A549 (cell line): ENCODE measurements around the gene SKI.

Experiments used
- BHLHE40 ChIP-seq: IDR thresholded peaks from 2 replicates; pipeline ENCODE4 v1.6.1; 2012; ENCODE audit warnings: low read depth, low read length, inconsistent platforms
- EP300 ChIP-seq, 2 experiments: fragments of >200 bp; sonication (Bioruptor Twin); formaldehyde crosslinking; IDR thresholded peaks; 2 replicates in 1 of 2; 3 replicates in 1 of 2; pipeline ENCODE4 v1.6.1; 2016 to 2017
- JUNB ChIP-seq: fragments of >200 bp; sonication (Bioruptor Twin); formaldehyde crosslinking; IDR thresholded peaks from 2 replicates; pipeline ENCODE4 v1.6.1; 2016
- MAFK ChIP-seq: fragments of 450-650 bp; IDR thresholded peaks from 2 replicates; pipeline ENCODE4 v1.6.1; 2014; ENCODE audit not compliant: partially characterized antibody
- RCOR1 ChIP-seq: fragments of 150-350 bp; IDR thresholded peaks from 2 replicates; pipeline ENCODE4 v1.6.1; 2014; ENCODE audit warnings: antibody characterized with exemption, low read length, low read depth
- SMC3 ChIP-seq: fragments of >200 bp; sonication (Bioruptor Twin); formaldehyde crosslinking; IDR thresholded peaks from 3 replicates; pipeline ENCODE4 v1.6.1; 2018; ENCODE audit warnings: inconsistent platforms
- ZFP36 ChIP-seq: fragments of 450-650 bp; IDR thresholded peaks from 2 replicates; pipeline ENCODE4 v1.6.1; 2014; ENCODE audit warnings: borderline replicate concordance; ENCODE audit not compliant: partially characterized antibody
- TF ChIP-seq, protein P1 (sequence below): fragments of >200 bp; sonication (Bioruptor Twin); formaldehyde crosslinking; IDR thresholded peaks from 3 replicates; pipeline ENCODE4 v1.5.1; 2016
- TF ChIP-seq, protein P2 (sequence below): fragments of 250-450 bp; sonication (Bioruptor Pico); IDR thresholded peaks from 2 replicates; pipeline ENCODE4 v1.5.0; 2021; ENCODE audit warnings: mild to moderate bottlenecking, moderate library complexity, borderline replicate concordance

DNA sequence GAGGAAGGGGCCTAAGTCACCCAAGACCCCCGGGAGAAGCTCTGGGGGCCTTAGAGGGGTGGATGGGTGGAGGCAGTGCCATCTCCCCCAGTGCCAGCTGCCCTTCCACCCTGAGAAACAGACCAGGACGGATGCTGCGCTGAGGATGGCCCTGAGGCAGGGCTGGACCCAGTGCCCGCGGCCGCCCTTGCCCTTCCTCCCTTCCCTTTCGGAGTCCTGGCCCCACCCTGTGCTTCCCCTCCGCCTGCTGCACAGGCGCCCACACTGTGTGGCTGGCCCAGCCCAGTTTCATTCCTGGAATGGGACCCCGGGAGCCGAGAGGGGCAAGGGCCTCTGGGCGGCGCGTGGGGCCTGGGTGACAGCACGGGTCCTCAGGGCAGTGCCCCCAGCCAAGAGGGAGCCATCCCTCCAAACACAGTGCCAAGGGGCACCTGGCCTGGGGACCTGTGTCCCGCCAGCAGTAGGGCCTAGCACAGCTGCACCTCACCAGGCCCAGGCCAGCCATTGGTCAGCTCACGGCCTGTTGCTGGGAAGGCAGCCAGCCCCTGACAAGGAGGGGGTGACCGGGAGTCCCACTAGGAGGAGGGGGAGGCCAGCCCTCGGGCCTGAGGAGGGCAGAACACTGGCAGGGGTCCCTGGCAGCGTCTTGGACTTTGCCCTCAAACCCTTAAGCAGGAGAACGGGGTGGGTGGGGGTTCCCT is 13.4 kb upstream of the SKI start:
- TF ChIP-seq ZFP36 (no peak), JUNB (no peak), RCOR1 (no peak), EP300 (IDR thresholded peaks at IDR 0.05) (no peak), BHLHE40 (no peak), SMC3 (no peak), MAFK (no peak)
- TF ChIP-seq, protein P1, sequence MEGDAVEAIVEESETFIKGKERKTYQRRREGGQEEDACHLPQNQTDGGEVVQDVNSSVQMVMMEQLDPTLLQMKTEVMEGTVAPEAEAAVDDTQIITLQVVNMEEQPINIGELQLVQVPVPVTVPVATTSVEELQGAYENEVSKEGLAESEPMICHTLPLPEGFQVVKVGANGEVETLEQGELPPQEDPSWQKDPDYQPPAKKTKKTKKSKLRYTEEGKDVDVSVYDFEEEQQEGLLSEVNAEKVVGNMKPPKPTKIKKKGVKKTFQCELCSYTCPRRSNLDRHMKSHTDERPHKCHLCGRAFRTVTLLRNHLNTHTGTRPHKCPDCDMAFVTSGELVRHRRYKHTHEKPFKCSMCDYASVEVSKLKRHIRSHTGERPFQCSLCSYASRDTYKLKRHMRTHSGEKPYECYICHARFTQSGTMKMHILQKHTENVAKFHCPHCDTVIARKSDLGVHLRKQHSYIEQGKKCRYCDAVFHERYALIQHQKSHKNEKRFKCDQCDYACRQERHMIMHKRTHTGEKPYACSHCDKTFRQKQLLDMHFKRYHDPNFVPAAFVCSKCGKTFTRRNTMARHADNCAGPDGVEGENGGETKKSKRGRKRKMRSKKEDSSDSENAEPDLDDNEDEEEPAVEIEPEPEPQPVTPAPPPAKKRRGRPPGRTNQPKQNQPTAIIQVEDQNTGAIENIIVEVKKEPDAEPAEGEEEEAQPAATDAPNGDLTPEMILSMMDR, result no peak
- TF ChIP-seq, protein P2, sequence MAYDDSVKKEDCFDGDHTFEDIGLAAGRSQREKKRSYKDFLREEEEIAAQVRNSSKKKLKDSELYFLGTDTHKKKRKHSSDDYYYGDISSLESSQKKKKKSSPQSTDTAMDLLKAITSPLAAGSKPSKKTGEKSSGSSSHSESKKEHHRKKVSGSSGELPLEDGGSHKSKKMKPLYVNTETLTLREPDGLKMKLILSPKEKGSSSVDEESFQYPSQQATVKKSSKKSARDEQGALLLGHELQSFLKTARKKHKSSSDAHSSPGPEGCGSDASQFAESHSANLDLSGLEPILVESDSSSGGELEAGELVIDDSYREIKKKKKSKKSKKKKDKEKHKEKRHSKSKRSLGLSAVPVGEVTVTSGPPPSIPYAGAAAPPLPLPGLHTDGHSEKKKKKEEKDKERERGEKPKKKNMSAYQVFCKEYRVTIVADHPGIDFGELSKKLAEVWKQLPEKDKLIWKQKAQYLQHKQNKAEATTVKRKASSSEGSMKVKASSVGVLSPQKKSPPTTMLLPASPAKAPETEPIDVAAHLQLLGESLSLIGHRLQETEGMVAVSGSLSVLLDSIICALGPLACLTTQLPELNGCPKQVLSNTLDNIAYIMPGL (CRISPR knock-in tag), result no peak
